ENCODE measurements around the gene FYN.

Gene FYN

GRCh38 chr6:111809766-111810165, 63.5 kb downstream of the FYN start:
- in situ Hi-C loops (cut with MboI; ENCODE audit: low sequenced_read_pairs), result no loop called here

- in situ Hi-C loops (cut with MboI; ENCODE audit: low sequenced_read_pairs), result no loop called here
Observed at GRCh38 chr6:111809264-111809663, 64.0 kb downstream of the FYN start.

- in situ Hi-C loops (cut with MboI; ENCODE audit: low sequenced_read_pairs), result no loop called here
Observed at GRCh38 chr6:111808493-111808892, 64.8 kb downstream of the FYN start.

- in situ Hi-C loops (cut with MboI; ENCODE audit: low sequenced_read_pairs), result no loop called here
Observed at GRCh38 chr6:111806561-111807497, 66.4 kb downstream of the FYN start.

- in situ Hi-C loops (cut with MboI; ENCODE audit: low sequenced_read_pairs), result no loop called here
Observed at GRCh38 chr6:111806165-111806547, 67.1 kb downstream of the FYN start.

- in situ Hi-C loops (cut with MboI; ENCODE audit: low sequenced_read_pairs), result no loop called here
Observed at GRCh38 chr6:111805511-111806164, 67.6 kb downstream of the FYN start.

- in situ Hi-C loops (cut with MboI; ENCODE audit: low sequenced_read_pairs), result no loop called here
Observed at GRCh38 chr6:111804627-111805235, 68.5 kb downstream of the FYN start.

- in situ Hi-C loops (cut with MboI; ENCODE audit: low sequenced_read_pairs), result no loop called here
Observed at GRCh38 chr6:111803804-111804203, 69.4 kb downstream of the FYN start.

GRCh38 chr6:111803371-111803770, 69.9 kb downstream of the FYN start:
- in situ Hi-C loops (cut with MboI; ENCODE audit: low sequenced_read_pairs), result no loop called here

- in situ Hi-C loops (cut with MboI; ENCODE audit: low sequenced_read_pairs), result no loop called here
Observed at GRCh38 chr6:111802720-111803330, 70.4 kb downstream of the FYN start.

- in situ Hi-C loops (cut with MboI; ENCODE audit: low sequenced_read_pairs), result no loop called here
Observed at GRCh38 chr6:111802015-111802414, 71.2 kb downstream of the FYN start.

GRCh38 chr6:111800821-111801220, 72.4 kb downstream of the FYN start:
- in situ Hi-C loops (cut with MboI; ENCODE audit: low sequenced_read_pairs), result no loop called here

GRCh38 chr6:111800259-111800765, 72.9 kb downstream of the FYN start:
- in situ Hi-C loops (cut with MboI; ENCODE audit: low sequenced_read_pairs), result no loop called here

- in situ Hi-C loops (cut with MboI; ENCODE audit: low sequenced_read_pairs), result no loop called here
Observed at GRCh38 chr6:111799576-111800258, 73.5 kb downstream of the FYN start.

- in situ Hi-C loops (cut with MboI; ENCODE audit: low sequenced_read_pairs), result no loop called here
Observed at GRCh38 chr6:111798281-111798725, 74.9 kb downstream of the FYN start.

- in situ Hi-C loops (cut with MboI; ENCODE audit: low sequenced_read_pairs), result no loop called here
Observed at GRCh38 chr6:111796310-111796918, 76.8 kb downstream of the FYN start.

- in situ Hi-C loops (cut with MboI; ENCODE audit: low sequenced_read_pairs), result no loop called here
Observed at GRCh38 chr6:111795558-111795957, 77.7 kb downstream of the FYN start.

GRCh38 chr6:111794727-111795452, 78.4 kb downstream of the FYN start:
- in situ Hi-C loops (cut with MboI; ENCODE audit: low sequenced_read_pairs), result no loop called here

- in situ Hi-C loops (cut with MboI; ENCODE audit: low sequenced_read_pairs), result no loop called here
Observed at GRCh38 chr6:111794300-111794699, 79.0 kb downstream of the FYN start.

Measured in HL-60/S4 treated with retinoic acid at 250 ng/mL for 4 days and 3 days (cell line).